Activated CD4-positive, CD25-positive, alpha-beta regulatory T cell treated with anti-CD3 and anti-CD28 coated beads, Interleukin-2, amount 50 U/mL, for 72 hours (primary cell): ENCODE data around the gene TFCP2L1.
"Not testable (repeated sequence)": the region's sequence is repeated elsewhere in the genome, so short reads cannot be mapped to it uniquely, and the experiment has no call there.

Experiments used
- DNase-seq: peaks from one replicate; pipeline ENCODE4 v3.0.0; 2021

TFCP2L1 gene

GRCh38 chr2:121284463-121285449 lies at the start of gene TFCP2L1:
TFCP2L1 (minus strand) TSS chr2:121285202; CDS start chr2:121285109, 93 bp downstream.
- DNase-seq: no peak

- DNase-seq: no peak
Measured at GRCh38 chr2:121333834-121334558, 49.0 kb upstream of the TFCP2L1 start.

GRCh38 chr2:121333231-121333630 lies 48.2 kb upstream of the TFCP2L1 start:
- DNase-seq: no peak

- DNase-seq: not testable (repeated sequence)
Measured at GRCh38 chr2:121331324-121331723, 46.3 kb upstream of the TFCP2L1 start.

- DNase-seq: no peak
Measured at GRCh38 chr2:121330921-121331320, 45.9 kb upstream of the TFCP2L1 start.

- DNase-seq: no peak
Measured at GRCh38 chr2:121329786-121330185, 44.8 kb upstream of the TFCP2L1 start.

GRCh38 chr2:121326628-121327027 lies 41.6 kb upstream of the TFCP2L1 start:
- DNase-seq: no peak

GRCh38 chr2:121324601-121325000 lies 39.6 kb upstream of the TFCP2L1 start:
- no peak for DNase-seq

GRCh38 chr2:121321476-121321875 lies 36.5 kb upstream of the TFCP2L1 start:
- DNase-seq: no peak

GRCh38 chr2:121319941-121320340 lies 34.9 kb upstream of the TFCP2L1 start:
- no peak for DNase-seq

- DNase-seq: no peak
Measured at GRCh38 chr2:121316986-121317385, 32.0 kb upstream of the TFCP2L1 start.

GRCh38 chr2:121313701-121314100 lies 28.7 kb upstream of the TFCP2L1 start:
- DNase-seq: not testable (repeated sequence)

- DNase-seq: no peak
Measured at GRCh38 chr2:121309801-121310200, 24.8 kb upstream of the TFCP2L1 start.

- no peak for DNase-seq
Measured at GRCh38 chr2:121309323-121309722, 24.3 kb upstream of the TFCP2L1 start.

- no peak for DNase-seq
Measured at GRCh38 chr2:121307048-121307447, 22.0 kb upstream of the TFCP2L1 start.

GRCh38 chr2:121304941-121305340 lies 19.9 kb upstream of the TFCP2L1 start:
- DNase-seq: no peak

GRCh38 chr2:121303531-121304263 lies 18.7 kb upstream of the TFCP2L1 start:
- DNase-seq: no peak

- not testable (repeated sequence) for DNase-seq
Measured at GRCh38 chr2:121301190-121301589, 16.2 kb upstream of the TFCP2L1 start.

- no peak for DNase-seq
Measured at GRCh38 chr2:121298476-121298875, 13.5 kb upstream of the TFCP2L1 start.

GRCh38 chr2:121297866-121298265 lies 12.9 kb upstream of the TFCP2L1 start:
- not testable (repeated sequence) for DNase-seq

GRCh38 chr2:121297217-121297830 lies 12.3 kb upstream of the TFCP2L1 start:
- no peak for DNase-seq

- no peak for DNase-seq
Measured at GRCh38 chr2:121295911-121296650, 11.1 kb upstream of the TFCP2L1 start.
